K562 (cell line): ENCODE results near the gene UPF2. TPM values are rescaled to one million over a fixed set of nuclear protein-coding genes. Genes with fewer than 3 reads are reported as not detected.

ENCODE experiments used
- BRCA1 ChIP-seq, 2 experiments: fragments of 450-650 bp in 1 of 2; sonication (generic) in 1 of 2; formaldehyde crosslinking in 1 of 2; IDR thresholded peaks; 2 replicates each; pipeline versions ENCODE4 v1.5.0 to v1.6.1; 2017 to 2020; ENCODE audit warnings: mild to moderate bottlenecking in 1 of 2, missing genetic modification reagents in 1 of 2
- GATA2 ChIP-seq: sonication (generic); formaldehyde crosslinking; IDR thresholded peaks from 2 replicates; pipeline ENCODE4 v1.4.0; 2020; ENCODE audit warnings: mild to moderate bottlenecking, missing genetic modification reagents
- MXI1 ChIP-seq: IDR thresholded peaks from 2 replicates; pipeline ENCODE4 v1.6.1; 2011; ENCODE audit warnings: low read depth, mild to moderate bottlenecking, improper control_type of control experiment, low read length
- PCBP1 ChIP-seq: fragments of 200-400 bp; formaldehyde crosslinking; IDR thresholded peaks from 2 replicates; pipeline ENCODE4 v1.6.1; 2018; ENCODE audit warnings: mild to moderate bottlenecking, low read depth, low read length; ENCODE audit not compliant: poor library complexity, severe bottlenecking
- PHF20 ChIP-seq: fragments of 450-650 bp; IDR thresholded peaks from 2 replicates; pipeline ENCODE4 v1.6.1; 2018; ENCODE audit not compliant: partially characterized antibody
- RBM22 ChIP-seq: fragments of 200-400 bp; formaldehyde crosslinking; IDR thresholded peaks from 2 replicates; pipeline ENCODE4 v1.6.1; 2018; ENCODE audit warnings: low read length, low read depth; ENCODE audit not compliant: poor library complexity, severe bottlenecking
- SP2 ChIP-seq: IDR thresholded peaks from 2 replicates; pipeline ENCODE4 v1.6.1; 2011; ENCODE audit warnings: mild to moderate bottlenecking, low read depth, low read length, moderate library complexity; ENCODE audit not compliant: poor library complexity, severe bottlenecking; ENCODE audit errors: extremely low read depth
- ZNF707 ChIP-seq: fragments of 250-450 bp; sonication (Bioruptor Pico); conservative IDR thresholded peaks from 2 replicates; pipeline ENCODE4 v1.8.0; 2022; ENCODE audit warnings: inconsistent platforms, mild to moderate bottlenecking, moderate library complexity
- ZZZ3 ChIP-seq: fragments of 450-650 bp; IDR thresholded peaks from 2 replicates; pipeline ENCODE4 v1.6.1; 2016; ENCODE audit warnings: antibody characterized with exemption, mild to moderate bottlenecking, moderate library complexity
- polyA plus RNA-seq, 8 experiments: library from polyadenylated mRNA; depleted of rRNA in 4 of 8; stranded (reverse) in 5 of 8; unstranded in 3 of 8; fragments of >200 nt; fragmentation: Nextera tagmentation in 2 of 8; fragmentation: Illumina TruSeq in 1 of 8; extraction: Ambion mirVana in 2 of 8; extraction: Trizol in 1 of 8; gene quantifications; 2 replicates each; pipeline versions ENCODE4 v1.2.1 to v1.2.3, GENCODE V29; 2011 to 2014; ENCODE audit warnings: inconsistent platforms in 1 of 8, missing spikeins in 1 of 8
- total RNA-seq, 7 experiments: library from RNA; depleted of rRNA in 6 of 7; stranded (reverse); fragments of >200 nt in 6 of 7; fragmentation: Illumina TruSeq in 2 of 7; extraction: Trizol in 2 of 7; gene quantifications; 2 replicates each; pipeline versions ENCODE4 v1.2.1 to v1.2.3, GENCODE V29; 2011 to 2021; ENCODE audit warnings: low replicate concordance in 1 of 7
- TF ChIP-seq, protein P1 (sequence below): sonication (generic); formaldehyde crosslinking; IDR thresholded peaks from 2 replicates; pipeline ENCODE4 v1.8.0; 2022; ENCODE audit warnings: mild to moderate bottlenecking, missing genetic modification reagents
- TF ChIP-seq, protein P2 (sequence below): sonication (generic); formaldehyde crosslinking; IDR thresholded peaks from 2 replicates; pipeline ENCODE4 v1.8.1; 2023; ENCODE audit warnings: mild to moderate bottlenecking, missing genetic modification reagents
- TF ChIP-seq, protein P3 (sequence below): fragments of 450-650 bp; formaldehyde crosslinking; IDR thresholded peaks from 2 replicates; pipeline ENCODE4 v1.4.0; 2020; ENCODE audit warnings: mild to moderate bottlenecking, mixed read lengths
- TF ChIP-seq, protein P4 (sequence below): sonication (generic); formaldehyde crosslinking; IDR thresholded peaks from 2 replicates; pipeline ENCODE4 v1.8.0; 2022; ENCODE audit warnings: missing genetic modification reagents, mild to moderate bottlenecking, borderline replicate concordance
- TF ChIP-seq, protein P5 (sequence below), 2 experiments: fragments of 450-650 bp; formaldehyde crosslinking in 1 of 2; IDR thresholded peaks; 2 replicates each; pipeline versions ENCODE4 v1.4.0 to v1.6.1; 2014 to 2020; ENCODE audit warnings: mild to moderate bottlenecking in 2 of 2, borderline replicate concordance in 1 of 2, low read depth in 1 of 2

The UPF2 gene
- total and polyA plus RNA-seq, 9 of the 15 experiments (the other 6 are each of a cell fraction or from before 2014, with no cell fraction given) = 13.9 to 37.7 (median 23.7) TPM

DNA sequence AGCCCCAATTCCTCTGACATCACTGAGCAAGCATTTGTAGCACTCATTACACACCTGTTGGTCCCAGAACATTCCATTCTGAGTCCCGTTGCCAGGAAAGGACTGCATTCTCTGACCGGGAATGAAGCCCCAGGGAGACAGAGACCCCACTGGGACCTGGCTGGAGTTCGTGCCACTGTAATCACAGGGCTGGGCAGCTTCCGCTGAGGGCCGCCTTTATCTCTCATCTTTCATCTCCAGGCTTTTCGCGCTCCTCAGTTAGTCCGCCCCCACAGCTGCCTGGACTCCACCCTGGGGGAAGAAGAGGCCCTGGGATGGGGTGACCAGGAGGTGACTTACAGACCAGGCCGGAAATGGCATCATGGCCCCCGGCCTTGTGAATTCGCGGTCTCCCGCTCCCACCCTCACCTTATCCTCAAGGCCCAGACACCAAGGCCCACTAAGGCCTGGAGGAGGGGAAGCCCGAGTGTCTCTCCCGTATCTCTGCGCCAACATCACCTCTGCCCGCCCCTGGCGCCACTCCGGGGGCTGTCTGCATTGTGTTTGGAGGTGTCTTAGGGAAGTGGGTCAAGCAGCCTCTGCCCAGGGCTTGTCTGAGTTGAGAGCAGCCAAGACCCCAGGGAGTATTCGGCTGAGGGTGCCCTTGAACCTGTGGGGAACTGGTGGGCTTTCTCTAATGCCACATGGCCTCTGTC lies 144.1 kb downstream of the UPF2 start (continued):
- TF ChIP-seq, protein P1, sequence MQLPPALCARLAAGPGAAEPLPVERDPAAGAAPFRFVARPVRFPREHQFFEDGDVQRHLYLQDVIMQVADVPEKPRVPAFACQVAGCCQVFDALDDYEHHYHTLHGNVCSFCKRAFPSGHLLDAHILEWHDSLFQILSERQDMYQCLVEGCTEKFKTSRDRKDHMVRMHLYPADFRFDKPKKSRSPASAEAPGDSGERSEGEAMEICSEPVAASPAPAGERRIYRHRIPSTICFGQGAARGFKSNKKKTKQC = peak; percentile 85
- TF ChIP-seq, protein P2, sequence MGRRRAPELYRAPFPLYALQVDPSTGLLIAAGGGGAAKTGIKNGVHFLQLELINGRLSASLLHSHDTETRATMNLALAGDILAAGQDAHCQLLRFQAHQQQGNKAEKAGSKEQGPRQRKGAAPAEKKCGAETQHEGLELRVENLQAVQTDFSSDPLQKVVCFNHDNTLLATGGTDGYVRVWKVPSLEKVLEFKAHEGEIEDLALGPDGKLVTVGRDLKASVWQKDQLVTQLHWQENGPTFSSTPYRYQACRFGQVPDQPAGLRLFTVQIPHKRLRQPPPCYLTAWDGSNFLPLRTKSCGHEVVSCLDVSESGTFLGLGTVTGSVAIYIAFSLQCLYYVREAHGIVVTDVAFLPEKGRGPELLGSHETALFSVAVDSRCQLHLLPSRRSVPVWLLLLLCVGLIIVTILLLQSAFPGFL (CRISPR knock-in tag) = no peak
- peak; percentile 38 for TF ChIP-seq RBM22
- TF ChIP-seq BRCA1 (IDR thresholded peaks at IDR 0.05) = no peak
- TF ChIP-seq BRCA1 (CRISPR knock-in tag; IDR thresholded peaks at IDR 0.05) = no peak
- TF ChIP-seq, protein P3, sequence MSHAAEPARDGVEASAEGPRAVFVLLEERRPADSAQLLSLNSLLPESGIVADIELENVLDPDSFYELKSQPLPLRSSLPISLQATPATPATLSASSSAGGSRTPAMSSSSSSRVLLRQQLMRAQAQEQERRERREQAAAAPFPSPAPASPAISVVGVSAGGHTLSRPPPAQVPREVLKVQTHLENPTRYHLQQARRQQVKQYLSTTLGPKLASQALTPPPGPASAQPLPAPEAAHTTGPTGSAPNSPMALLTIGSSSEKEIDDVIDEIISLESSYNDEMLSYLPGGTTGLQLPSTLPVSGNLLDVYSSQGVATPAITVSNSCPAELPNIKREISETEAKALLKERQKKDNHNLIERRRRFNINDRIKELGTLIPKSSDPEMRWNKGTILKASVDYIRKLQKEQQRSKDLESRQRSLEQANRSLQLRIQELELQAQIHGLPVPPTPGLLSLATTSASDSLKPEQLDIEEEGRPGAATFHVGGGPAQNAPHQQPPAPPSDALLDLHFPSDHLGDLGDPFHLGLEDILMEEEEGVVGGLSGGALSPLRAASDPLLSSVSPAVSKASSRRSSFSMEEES (CRISPR knock-in tag) = no peak
- TF ChIP-seq ZNF707 (CRISPR knock-in tag) = no peak
- no peak for TF ChIP-seq MXI1
- no peak for TF ChIP-seq PCBP1
- TF ChIP-seq, protein P4, sequence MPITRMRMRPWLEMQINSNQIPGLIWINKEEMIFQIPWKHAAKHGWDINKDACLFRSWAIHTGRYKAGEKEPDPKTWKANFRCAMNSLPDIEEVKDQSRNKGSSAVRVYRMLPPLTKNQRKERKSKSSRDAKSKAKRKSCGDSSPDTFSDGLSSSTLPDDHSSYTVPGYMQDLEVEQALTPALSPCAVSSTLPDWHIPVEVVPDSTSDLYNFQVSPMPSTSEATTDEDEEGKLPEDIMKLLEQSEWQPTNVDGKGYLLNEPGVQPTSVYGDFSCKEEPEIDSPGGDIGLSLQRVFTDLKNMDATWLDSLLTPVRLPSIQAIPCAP (CRISPR knock-in tag) = no peak
- TF ChIP-seq GATA2 = peak; percentile 97
- TF ChIP-seq ZZZ3 = no peak
- TF ChIP-seq, protein P5, sequence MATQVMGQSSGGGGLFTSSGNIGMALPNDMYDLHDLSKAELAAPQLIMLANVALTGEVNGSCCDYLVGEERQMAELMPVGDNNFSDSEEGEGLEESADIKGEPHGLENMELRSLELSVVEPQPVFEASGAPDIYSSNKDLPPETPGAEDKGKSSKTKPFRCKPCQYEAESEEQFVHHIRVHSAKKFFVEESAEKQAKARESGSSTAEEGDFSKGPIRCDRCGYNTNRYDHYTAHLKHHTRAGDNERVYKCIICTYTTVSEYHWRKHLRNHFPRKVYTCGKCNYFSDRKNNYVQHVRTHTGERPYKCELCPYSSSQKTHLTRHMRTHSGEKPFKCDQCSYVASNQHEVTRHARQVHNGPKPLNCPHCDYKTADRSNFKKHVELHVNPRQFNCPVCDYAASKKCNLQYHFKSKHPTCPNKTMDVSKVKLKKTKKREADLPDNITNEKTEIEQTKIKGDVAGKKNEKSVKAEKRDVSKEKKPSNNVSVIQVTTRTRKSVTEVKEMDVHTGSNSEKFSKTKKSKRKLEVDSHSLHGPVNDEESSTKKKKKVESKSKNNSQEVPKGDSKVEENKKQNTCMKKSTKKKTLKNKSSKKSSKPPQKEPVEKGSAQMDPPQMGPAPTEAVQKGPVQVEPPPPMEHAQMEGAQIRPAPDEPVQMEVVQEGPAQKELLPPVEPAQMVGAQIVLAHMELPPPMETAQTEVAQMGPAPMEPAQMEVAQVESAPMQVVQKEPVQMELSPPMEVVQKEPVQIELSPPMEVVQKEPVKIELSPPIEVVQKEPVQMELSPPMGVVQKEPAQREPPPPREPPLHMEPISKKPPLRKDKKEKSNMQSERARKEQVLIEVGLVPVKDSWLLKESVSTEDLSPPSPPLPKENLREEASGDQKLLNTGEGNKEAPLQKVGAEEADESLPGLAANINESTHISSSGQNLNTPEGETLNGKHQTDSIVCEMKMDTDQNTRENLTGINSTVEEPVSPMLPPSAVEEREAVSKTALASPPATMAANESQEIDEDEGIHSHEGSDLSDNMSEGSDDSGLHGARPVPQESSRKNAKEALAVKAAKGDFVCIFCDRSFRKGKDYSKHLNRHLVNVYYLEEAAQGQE (IDR thresholded peaks at IDR 0.05; ENCODE audit: borderline replicate concordance) = no peak
- TF ChIP-seq, protein P5 (CRISPR knock-in tag; IDR thresholded peaks at IDR 0.05; ENCODE audit: low read depth) = no peak
- no peak for TF ChIP-seq PHF20
- TF ChIP-seq SP2 = no peak
